DMS114 treated with DMSO at 0.1 percent for 48 hours (cell line): ENCODE measurements around the gene CALR.
"Not testable (repeated sequence)": the region's sequence is repeated elsewhere in the genome, so short reads cannot be mapped to it uniquely, and the experiment has no call there.

ENCODE experiments used
- DNase-seq: peaks from one replicate; lab custom pipeline; 2025; ENCODE audit not compliant: unreplicated experiment; lab: John Stamatoyannopoulos, UW

CALR gene

DNA sequence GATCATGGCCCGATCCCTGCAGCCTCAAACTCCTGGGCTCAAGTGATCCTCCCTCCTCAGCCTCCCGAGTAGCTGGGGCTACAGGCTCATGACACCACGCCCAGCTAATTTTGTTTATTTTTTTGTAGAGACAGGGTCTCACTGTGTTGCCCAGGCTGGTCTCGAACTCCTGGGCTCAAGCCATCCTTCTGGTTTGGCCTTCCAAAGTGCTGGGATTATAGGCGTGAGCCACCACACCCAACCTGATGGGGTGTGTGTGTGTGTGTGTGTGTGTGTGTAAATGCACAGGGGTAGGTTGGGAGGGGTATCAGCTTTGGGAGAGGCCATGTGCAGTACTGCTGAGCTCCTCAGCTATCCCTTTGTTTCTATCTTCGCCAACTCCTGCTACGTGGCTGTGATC is 37.7 kb downstream of the CALR start:
- not testable (repeated sequence) for DNase-seq

DNA sequence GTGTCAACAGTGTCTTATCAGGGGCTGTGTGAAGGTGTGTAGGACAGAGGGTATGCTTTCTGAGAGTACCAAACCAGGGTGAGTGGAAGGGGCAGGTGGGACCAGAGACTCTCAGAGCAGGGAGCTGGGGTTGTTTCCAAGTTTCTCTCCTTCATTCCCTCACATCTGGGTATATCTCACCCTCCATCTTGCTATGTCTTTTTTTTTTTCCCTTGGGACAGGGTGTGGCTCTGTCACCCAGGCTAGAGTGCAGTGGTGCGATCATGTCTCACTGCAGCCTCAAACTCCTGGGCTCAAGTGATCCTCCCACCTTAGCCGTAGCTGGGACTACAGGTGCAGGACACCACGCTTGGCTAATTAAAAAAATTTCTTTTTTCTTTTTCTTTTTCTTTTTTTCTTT is 41.6 kb downstream of the CALR start:
- DNase-seq = no peak

DNA sequence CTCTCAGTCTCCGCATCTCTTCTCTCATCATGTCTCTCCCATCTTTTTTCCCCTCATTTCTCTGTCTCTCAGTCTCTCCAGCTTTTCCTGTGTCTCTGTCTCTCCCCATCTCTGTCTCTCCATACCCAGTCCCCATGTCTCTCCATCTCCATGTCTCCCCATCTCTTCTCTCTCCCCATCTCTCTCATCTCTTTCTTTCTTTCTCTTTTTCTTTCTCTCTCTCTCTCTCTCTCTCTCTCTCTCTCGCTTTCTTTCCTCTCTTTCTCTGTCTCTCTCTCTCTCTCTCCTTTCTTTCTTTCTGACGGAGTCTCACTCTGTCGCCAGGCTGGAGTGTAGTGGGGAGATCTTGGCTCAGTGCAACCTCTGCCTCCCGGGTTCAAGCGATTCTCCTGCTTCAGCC is 44.2 kb downstream of the CALR start:
- no peak for DNase-seq

- DNase-seq = no peak
Measured at GRCh38 chr19:12983091-12983490, 44.7 kb downstream of the CALR start.

GRCh38 chr19:12983542-12984142 is 45.2 kb downstream of the CALR start:
- peak; percentile 49 for DNase-seq

GRCh38 chr19:12984143-12984627 is 45.8 kb downstream of the CALR start:
- DNase-seq = no peak

- DNase-seq = no peak
Measured at GRCh38 chr19:12984683-12985048, 46.3 kb downstream of the CALR start.

DNA sequence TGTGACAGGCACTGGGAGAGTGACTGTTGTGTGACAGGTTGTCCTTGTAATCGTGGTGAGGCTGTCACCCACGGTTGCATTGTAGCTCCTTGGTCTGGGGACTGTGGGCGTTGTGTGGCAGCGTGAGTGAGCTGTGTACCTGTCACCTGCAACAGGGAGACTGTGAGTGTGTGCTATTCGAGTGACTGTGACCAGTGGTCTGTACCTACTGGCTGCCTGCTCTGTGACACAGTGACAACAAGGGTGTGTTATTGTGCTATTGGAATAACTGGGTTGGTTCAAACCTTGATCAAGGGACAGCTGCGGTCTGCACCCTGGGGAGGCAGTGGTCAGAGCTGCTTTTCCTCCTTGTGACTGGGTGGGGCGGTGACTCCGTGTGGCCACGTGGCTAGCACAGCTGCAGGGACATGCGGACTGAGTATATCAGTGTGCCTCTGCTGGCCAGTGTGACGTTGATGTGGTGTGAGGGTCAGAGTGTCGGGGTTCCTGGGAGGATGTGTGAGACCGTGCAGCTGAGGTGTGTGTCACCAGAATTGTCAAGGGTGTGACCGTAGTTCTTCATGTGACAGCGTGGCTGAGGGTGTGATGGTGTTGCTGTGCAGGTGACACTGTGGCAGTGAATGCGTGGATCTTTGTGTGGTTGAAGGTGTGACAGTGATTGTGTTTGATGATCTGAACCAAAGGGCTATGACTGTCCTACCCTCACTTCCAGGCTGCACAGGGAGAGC is 46.8 kb downstream of the CALR start:
- DNase-seq = no peak

DNA sequence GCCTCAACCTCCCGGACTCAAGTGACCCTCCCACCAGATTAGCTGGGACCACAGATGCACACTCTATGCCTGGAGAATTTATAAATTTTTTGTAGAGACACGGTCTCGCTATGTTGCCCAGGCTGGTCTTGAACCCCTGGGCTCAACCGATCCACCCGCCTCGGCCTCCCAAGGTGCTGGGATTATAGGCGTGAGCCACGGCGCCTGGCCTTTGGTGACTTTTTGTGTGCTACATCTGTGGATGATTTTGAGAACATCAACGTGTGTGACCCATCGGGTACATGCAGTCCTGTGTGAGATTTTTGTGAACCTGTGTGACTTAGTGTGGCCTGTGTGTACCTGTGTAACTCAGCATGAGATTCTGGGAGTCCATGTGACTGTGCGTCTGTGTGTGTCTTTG is 48.3 kb downstream of the CALR start:
- DNase-seq = no peak

- DNase-seq = no peak
Measured at GRCh38 chr19:12987190-12987589, 48.8 kb downstream of the CALR start.

DNA sequence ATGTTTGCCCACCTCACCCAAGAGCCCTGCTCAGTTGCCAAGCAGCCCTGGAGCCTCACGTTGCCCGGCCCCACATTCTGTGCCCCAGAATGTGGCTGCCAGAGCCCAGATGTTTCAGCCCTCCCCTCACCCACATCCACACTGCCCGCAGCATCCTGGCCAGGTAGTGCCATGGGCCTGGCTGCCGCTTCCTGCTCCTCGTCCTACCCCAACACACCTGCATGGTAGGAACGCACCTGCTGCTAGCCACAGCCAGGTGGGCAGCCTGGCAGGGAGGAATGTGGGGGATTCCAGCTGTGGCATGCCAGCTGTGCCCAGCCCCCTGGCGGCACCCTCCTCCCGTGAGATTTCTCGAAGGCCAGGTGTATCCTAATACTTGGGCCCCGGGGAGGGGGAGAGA is 49.4 kb downstream of the CALR start:
- DNase-seq = no peak

- DNase-seq = no peak
Measured at GRCh38 chr19:12990431-12990830, 52.0 kb downstream of the CALR start.

DNA sequence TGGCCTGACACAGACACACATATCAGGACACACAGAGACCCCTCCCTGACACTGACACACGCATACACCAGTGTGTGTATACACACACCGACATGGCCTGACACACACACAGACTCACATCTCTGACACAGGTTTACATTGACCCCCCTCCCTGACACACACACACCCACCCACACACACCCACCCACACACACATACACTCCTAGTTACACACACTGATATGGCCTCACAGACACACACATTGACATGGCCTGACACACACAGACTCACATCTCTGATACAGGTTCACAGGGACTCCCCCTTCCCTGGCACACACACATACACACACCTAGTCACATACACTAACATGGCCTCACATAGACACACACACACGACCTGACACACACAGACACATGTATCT is 52.4 kb downstream of the CALR start:
- DNase-seq = no peak

GRCh38 chr19:12991296-12991695 is 52.9 kb downstream of the CALR start:
- no peak for DNase-seq

- no peak for DNase-seq
Measured at GRCh38 chr19:12992729-12993128, 54.3 kb downstream of the CALR start.

- DNase-seq = no peak
Measured at GRCh38 chr19:12993562-12993961, 55.2 kb downstream of the CALR start.
